GM06990 (cell line): ENCODE measurements around the gene NHERF1.

Experiments used
- DNase-seq: peaks from one replicate; pipeline ENCODE4 v3.0.0-alpha.2; 2011; ENCODE audit not compliant: insufficient read length; ENCODE audit errors: extremely low read depth
- H3K27me3 ChIP-seq: replicated peaks from 2 replicates; pipeline ENCODE4 v1.6.0; 2011; ENCODE audit warnings: low read length; ENCODE audit not compliant: control insufficient read depth, insufficient read depth
- H3K36me3 ChIP-seq: 2 replicates; pipeline ENCODE4 v1.5.1; 2011; ENCODE audit warnings: low read length; ENCODE audit not compliant: control insufficient read depth, insufficient read depth
- H3K4me3 ChIP-seq: replicated peaks from 2 replicates; pipeline ENCODE4 v1.5.1; 2011; ENCODE audit warnings: low read depth, mild to moderate bottlenecking, control low read depth, low read length
- TF ChIP-seq, protein P1 (sequence below): IDR thresholded peaks from 2 replicates; pipeline ENCODE4 v1.5.1; 2011; ENCODE audit warnings: low read length, control low read depth, mild to moderate bottlenecking, inconsistent platforms; ENCODE audit not compliant: insufficient read depth, poor library complexity, severe bottlenecking

Gene NHERF1

GRCh38 chr17:74782571-74782970 is 34.1 kb downstream of the NHERF1 start:
- Histone ChIP-seq H3K4me3 (no peak overlapping the region), H3K36me3 (peaks cover 1% of the 10 kb centered on the region; the same call in 1 of the 2 replicates), H3K27me3 (no peaks in the 10 kb centered on the region)
- DNase-seq, result no peak
- TF ChIP-seq, protein P1, sequence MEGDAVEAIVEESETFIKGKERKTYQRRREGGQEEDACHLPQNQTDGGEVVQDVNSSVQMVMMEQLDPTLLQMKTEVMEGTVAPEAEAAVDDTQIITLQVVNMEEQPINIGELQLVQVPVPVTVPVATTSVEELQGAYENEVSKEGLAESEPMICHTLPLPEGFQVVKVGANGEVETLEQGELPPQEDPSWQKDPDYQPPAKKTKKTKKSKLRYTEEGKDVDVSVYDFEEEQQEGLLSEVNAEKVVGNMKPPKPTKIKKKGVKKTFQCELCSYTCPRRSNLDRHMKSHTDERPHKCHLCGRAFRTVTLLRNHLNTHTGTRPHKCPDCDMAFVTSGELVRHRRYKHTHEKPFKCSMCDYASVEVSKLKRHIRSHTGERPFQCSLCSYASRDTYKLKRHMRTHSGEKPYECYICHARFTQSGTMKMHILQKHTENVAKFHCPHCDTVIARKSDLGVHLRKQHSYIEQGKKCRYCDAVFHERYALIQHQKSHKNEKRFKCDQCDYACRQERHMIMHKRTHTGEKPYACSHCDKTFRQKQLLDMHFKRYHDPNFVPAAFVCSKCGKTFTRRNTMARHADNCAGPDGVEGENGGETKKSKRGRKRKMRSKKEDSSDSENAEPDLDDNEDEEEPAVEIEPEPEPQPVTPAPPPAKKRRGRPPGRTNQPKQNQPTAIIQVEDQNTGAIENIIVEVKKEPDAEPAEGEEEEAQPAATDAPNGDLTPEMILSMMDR, result no peak

DNA sequence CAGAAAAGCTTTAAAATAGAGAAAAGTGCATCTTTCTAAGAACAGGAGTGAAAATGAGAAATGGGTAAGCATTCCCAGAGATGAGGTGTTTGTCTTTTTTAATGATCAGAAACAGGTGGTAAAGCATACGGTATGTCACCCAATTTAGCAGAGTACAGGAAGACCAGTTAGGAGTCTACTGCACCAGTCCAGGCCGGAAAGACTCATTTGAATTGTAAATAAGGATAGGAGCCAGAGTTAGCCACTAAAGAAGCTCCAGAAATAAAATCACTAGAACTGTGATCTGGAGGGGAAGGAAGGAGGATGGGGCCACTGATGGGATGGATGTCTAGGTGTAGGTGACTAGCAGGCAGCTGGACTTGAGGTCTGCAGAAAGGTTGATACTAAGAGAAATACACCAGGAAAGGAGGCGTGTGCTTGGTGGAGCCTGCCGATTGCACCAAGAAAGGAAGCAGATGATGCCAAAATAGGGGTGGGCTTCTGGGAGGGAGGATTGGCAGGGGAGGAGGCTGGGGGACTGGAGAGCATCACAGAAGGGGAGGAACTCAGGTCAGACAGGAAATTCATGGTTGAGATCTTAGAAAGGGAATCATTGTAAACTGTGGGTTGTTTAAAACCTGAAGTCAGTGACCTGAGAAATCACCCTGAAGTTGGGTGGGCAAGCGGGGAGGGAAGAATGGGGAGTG is 35.8 kb downstream of the NHERF1 start:
- TF ChIP-seq, protein P1, result no peak
- H3K36me3 ChIP-seq, result peaks cover 2% of the 10 kb centered on the region; the same call in 1 of the 2 replicates
- DNase-seq, result no peak
- no peak overlapping the region for H3K4me3 ChIP-seq
- no peaks in the 10 kb centered on the region for H3K27me3 ChIP-seq

- H3K27me3 ChIP-seq, result no peaks in the 10 kb centered on the region
- peaks cover 6% of the 10 kb centered on the region for H3K36me3 ChIP-seq
- TF ChIP-seq, protein P1, result no peak
- H3K4me3 ChIP-seq, result no peak overlapping the region
- DNase-seq, result no peak
Measured at GRCh38 chr17:74785096-74785980, 36.9 kb downstream of the NHERF1 start.

DNA sequence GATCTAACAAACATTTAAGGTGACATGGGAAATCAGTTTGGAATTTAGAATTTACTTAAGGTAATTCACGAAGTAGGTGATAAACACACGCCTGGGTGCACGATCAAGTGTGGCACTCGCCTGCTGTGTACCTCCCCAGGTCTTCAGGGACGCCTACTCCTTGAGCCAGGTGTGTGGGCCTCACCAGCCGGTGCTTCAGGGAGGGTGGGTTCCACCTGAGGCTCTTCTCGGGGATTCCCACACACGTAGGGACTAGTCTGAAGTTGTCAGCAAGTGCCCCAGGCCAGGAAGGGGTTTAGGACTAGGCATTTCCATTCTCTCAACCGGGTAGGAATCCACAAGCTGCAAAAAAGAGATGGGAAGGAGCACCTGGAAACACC is 37.5 kb downstream of the NHERF1 start:
- H3K36me3 ChIP-seq, result peaks cover 8% of the 10 kb centered on the region
- H3K27me3 ChIP-seq, result no peaks in the 10 kb centered on the region
- no peak for DNase-seq
- TF ChIP-seq, protein P1, result no peak
- H3K4me3 ChIP-seq, result no peak overlapping the region

- TF ChIP-seq, protein P1, result no peak
- no peak for DNase-seq
- Histone ChIP-seq H3K36me3 (peaks cover 9% of the 10 kb centered on the region), H3K27me3 (no peaks in the 10 kb centered on the region), H3K4me3 (no peak overlapping the region)
Measured at GRCh38 chr17:74786431-74787055, 38.1 kb downstream of the NHERF1 start.
